ENCODE data around the gene CWC25. TPM values are rescaled to one million over a fixed set of nuclear protein-coding genes. Genes with fewer than 3 reads are reported as not detected.

Gene CWC25
- total RNA-seq, 4 donors from 2014 or later: 18.7 to 37.1 (median 25.7) TPM

DNA sequence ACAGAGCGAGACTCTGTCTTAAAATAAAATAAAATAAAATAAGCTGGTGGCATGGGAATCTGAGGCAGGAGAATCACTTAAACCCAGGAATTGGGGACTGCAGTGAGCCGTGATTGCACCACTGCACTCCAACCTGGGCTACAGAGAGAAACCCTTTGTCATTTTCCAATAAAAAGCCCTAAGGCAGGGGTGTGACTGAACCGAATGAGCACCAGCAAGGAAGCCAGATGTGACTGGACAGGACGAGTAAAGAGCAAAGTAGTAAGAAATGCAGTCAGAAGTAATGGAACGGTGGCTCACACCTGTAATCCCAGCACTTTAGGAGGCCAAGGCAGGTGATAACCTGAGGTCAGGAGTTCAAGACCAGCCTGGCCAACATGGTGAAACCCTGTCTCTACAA is 32.1 kb upstream of the CWC25 start:
- TF ChIP-seq, protein P1, sequence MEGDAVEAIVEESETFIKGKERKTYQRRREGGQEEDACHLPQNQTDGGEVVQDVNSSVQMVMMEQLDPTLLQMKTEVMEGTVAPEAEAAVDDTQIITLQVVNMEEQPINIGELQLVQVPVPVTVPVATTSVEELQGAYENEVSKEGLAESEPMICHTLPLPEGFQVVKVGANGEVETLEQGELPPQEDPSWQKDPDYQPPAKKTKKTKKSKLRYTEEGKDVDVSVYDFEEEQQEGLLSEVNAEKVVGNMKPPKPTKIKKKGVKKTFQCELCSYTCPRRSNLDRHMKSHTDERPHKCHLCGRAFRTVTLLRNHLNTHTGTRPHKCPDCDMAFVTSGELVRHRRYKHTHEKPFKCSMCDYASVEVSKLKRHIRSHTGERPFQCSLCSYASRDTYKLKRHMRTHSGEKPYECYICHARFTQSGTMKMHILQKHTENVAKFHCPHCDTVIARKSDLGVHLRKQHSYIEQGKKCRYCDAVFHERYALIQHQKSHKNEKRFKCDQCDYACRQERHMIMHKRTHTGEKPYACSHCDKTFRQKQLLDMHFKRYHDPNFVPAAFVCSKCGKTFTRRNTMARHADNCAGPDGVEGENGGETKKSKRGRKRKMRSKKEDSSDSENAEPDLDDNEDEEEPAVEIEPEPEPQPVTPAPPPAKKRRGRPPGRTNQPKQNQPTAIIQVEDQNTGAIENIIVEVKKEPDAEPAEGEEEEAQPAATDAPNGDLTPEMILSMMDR (IDR thresholded peaks at IDR 0.05; ENCODE audit: low read depth): no peak

DNA sequence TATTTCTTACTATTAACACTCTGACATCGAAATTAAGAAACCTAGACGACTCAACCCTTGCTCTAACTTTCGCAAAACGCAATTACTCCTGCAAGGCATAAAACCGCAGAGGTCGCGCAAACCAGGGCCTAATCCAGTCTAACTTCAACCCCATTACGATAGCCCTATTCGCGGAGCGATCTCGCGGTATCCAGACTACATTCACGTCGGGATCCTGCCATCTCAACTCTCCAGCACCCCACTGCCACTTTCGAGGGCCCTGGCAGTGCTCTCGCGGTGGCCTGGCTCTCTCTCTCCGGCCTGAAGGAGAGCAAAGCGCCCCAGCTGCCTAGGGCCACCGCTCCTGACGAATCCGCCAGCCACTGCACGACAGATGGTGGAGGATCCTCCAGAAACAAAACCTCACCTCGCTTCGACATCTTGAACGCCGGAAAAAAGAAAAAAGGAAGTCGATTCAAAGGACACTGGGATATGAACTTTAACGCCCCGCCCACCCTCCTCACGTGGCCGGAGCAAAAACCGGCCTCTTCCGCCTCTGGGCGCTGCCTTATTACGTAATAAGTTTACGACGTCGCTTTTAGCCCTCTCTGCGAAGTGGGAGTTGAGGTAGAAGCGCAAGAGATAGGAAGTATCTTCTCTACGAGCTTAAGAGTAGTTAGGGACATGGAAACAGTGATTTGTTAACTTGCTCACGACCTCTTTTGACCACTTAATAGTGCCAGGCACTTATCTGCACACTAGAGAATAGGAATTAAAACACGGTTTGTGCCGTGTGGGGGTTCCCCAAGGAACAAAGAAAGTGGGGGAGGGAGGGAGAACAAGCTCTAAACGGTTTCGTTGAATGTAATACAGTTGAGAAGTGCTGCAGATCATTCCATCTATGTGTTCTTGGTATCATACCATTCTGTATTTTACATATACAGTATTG is 28.4 kb upstream of the CWC25 start, which contains the start of gene RPL23:
Gene RPL23 (minus strand): TSS at position 430 of the 928 bp plus-strand sequence. CDS start 11 bp downstream, at position 419.
- TF ChIP-seq, protein P1 (IDR thresholded peaks at IDR 0.05; ENCODE audit: low read depth): no peak

DNA sequence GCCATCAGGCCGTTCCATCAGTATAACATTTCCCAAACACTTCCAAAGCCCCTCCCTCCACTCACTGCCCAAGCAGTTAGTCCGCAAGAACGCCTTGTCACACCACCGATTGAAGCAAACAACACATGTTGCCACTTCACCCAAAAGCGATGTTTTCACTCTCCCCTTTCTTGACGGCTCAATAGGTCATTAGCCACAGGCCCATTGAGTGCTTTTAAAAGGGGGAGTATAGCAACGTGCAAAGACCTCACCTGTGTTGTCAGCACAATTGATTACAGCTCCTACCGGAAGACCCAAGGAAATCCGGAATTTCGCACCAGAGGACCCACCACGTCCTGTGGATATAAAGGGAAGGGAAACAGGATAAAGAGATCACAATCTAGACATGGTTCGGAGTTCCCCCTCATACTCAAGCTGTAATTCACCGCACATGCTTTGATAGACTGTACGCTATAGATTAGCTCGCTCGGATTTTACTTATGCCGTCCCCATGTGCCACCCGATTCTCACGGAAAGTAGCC is 27.7 kb upstream of the CWC25 start:
- TF ChIP-seq, protein P1 (IDR thresholded peaks at IDR 0.05; ENCODE audit: low read depth): no peak

DNA sequence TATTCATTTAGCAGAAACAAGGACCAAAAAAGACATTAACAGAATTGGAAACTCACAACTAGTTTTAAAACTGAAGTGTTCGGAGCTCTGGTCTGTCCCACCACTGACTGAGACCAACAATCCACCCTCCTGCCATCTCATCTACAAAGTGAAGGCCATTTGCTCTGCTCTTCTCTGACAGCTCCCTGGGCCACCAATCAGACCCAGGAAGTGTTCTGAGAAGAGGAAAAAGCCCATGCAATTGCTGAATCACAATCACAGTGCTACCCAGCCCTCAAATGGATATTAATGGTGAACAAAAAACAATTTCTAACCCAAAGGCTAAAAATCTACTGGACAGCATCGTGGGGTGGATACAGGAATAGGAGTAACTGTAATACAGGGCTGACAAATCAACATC is 26.3 kb upstream of the CWC25 start:
- TF ChIP-seq, protein P1 (IDR thresholded peaks at IDR 0.05; ENCODE audit: low read depth): no peak

DNA sequence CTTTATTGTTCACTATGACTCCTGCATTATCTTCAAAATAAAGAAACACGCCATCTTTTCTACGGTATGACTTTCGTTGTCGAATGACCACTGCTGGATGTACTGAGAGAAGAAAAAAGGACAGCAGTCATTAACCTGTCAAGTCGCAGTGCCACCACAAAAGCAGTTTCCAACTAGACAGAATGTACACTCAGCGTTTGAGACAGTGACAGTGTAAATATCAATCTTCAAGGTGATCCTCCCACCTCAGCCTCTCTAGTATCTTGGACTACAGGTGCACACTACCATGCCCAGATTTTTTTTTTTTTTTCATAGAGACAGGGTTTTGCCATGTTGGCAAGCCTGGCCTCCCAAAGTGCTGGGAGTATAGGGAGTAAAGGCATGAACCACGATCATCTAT is 25.3 kb upstream of the CWC25 start:
- TF ChIP-seq, protein P1 (IDR thresholded peaks at IDR 0.05; ENCODE audit: low read depth): no peak

DNA sequence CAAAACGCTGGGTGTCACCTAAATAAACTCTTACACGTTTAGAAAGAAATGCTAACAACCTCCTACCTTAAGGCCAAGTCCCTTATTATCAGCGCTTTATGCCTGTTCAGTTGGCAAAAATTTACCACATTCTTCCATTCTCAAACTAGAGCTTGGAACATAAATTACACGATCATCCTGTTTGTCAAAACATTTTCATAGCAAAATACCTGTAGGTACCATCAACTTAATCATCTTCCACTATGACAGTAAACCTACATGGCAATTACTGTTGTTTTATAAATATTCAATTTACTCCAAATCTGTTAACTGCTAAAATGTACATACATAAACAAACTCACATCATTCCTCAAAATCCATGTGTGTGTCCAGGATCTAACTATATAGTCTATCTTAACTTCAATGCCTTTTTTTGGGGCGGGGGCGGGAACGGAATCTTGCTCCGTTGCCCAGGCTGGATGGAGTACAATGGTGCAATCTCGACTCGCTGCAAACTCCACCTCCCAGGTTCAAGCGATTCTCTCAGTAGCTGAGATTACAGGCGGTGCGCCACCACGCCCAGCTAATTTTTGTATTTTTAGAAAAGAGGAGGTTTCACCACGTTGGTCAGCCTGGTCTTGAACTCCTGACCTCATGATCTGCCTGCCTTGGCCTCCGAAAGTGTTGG is 24.0 kb upstream of the CWC25 start:
- TF ChIP-seq, protein P1 (IDR thresholded peaks at IDR 0.05; ENCODE audit: low read depth): no peak

DNA sequence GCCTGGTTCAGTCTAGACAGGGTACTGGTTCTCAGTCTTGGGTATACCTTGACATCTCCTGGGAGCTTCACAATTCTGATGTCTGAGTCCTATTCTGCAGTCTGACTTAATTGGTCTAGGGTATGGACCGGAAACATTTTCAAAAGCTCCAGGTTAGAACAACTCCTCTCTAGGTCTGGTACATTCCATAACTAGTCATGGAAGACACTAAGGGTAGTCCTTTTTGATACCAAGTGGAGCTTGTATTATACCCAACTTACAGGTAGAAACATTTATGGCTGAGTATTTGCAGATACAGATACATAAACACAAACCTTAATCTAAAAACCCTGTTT is 23.4 kb upstream of the CWC25 start:
- TF ChIP-seq, protein P1 (IDR thresholded peaks at IDR 0.05; ENCODE audit: low read depth): no peak
